WTC11 (cell line): ENCODE results near the gene FBXO24. TPM values are rescaled to one million over a fixed set of nuclear protein-coding genes. Genes with fewer than 3 reads are reported as not detected.
A peak's percentile ranks its signal among the peaks of the same experiment; 100 is the strongest.

Experiments used
- ATAC-seq: fragments of 200-7000 bp; cut with Tn5 transposase; 2 replicates; pipeline ENCODE4 v1.10.0; 2021; ENCODE audit warnings: mild to moderate bottlenecking, moderate library complexity
- CTCF ChIA-PET: fragments of 300-600 bp; sonication (Branson Sonifier 250); formaldehyde crosslinking; loops from one replicate; lab custom pipeline; 2021; ENCODE audit warnings: antibody characterized with exemption; lab: Charles Lee
- POLR2A ChIA-PET: fragments of 350-600 bp; sonication (Branson Sonifier 250); formaldehyde crosslinking; loops from one replicate; lab custom pipeline; 2021; ENCODE audit warnings: antibody characterized with exemption; lab: Charles Lee
- DNase-seq: peaks from one replicate; pipeline ENCODE4 v3.0.0; 2021; ENCODE audit warnings: low spot score
- H3K27ac Mint-ChIP-seq: 2 replicates; pipeline ENCODE4 v1.8.0; 2021; ENCODE audit warnings: mixed read lengths
- H3K27me3 Mint-ChIP-seq: 2 replicates; pipeline ENCODE4 v1.8.0; 2021; ENCODE audit warnings: low read depth, mild to moderate bottlenecking, moderate library complexity, mixed read lengths
- H3K36me3 Mint-ChIP-seq: 2 replicates; pipeline ENCODE4 v1.8.0; 2021; ENCODE audit warnings: mixed read lengths
- H3K4me1 Mint-ChIP-seq: 2 replicates; pipeline ENCODE4 v1.8.0; 2022; ENCODE audit warnings: mixed read lengths
- H3K4me3 Mint-ChIP-seq: 2 replicates; pipeline ENCODE4 v1.8.0; 2021; ENCODE audit warnings: mild to moderate bottlenecking, moderate library complexity, mixed read lengths
- H3K9me3 Mint-ChIP-seq: 2 replicates; pipeline ENCODE4 v1.8.0; 2021; ENCODE audit warnings: mixed read lengths
- CBFB ChIP-seq: sonication (generic); formaldehyde crosslinking; IDR thresholded peaks from 2 replicates; pipeline ENCODE4 v1.8.1; 2022; ENCODE audit warnings: mild to moderate bottlenecking, low read depth, missing genetic modification reagents
- ELF4 ChIP-seq: sonication (generic); formaldehyde crosslinking; IDR thresholded peaks from 2 replicates; pipeline ENCODE4 v1.8.1; 2022; ENCODE audit warnings: low read depth, mild to moderate bottlenecking, moderate library complexity, missing genetic modification reagents
- FOXJ3 ChIP-seq: sonication (generic); formaldehyde crosslinking; IDR thresholded peaks from 2 replicates; pipeline ENCODE4 v1.9.0; 2021; ENCODE audit warnings: missing genetic modification reagents, mild to moderate bottlenecking, borderline replicate concordance
- FOXK1 ChIP-seq: sonication (generic); formaldehyde crosslinking; IDR thresholded peaks from 2 replicates; pipeline ENCODE4 v1.8.0; 2022; ENCODE audit warnings: mild to moderate bottlenecking, moderate library complexity, missing genetic modification reagents
- GRHL2 ChIP-seq: fragments of 250-450 bp; sonication (Bioruptor Pico); IDR thresholded peaks from 2 replicates; pipeline ENCODE4 v1.8.0; 2022; ENCODE audit warnings: mild to moderate bottlenecking, moderate library complexity; ENCODE audit not compliant: insufficient replicate concordance, severe bottlenecking
- NFE2L1 ChIP-seq: sonication (generic); formaldehyde crosslinking; IDR thresholded peaks from 2 replicates; pipeline ENCODE4 v1.8.1; 2023; ENCODE audit warnings: missing genetic modification reagents
- SMAD4 ChIP-seq: sonication (generic); formaldehyde crosslinking; IDR thresholded peaks from 2 replicates; pipeline ENCODE4 v1.8.0; 2022; ENCODE audit warnings: mild to moderate bottlenecking, missing genetic modification reagents
- SP1 ChIP-seq: sonication (generic); formaldehyde crosslinking; conservative IDR thresholded peaks from 2 replicates; pipeline ENCODE4 v1.8.1; 2022; ENCODE audit warnings: missing genetic modification reagents
- TCF7 ChIP-seq: sonication (generic); formaldehyde crosslinking; IDR thresholded peaks from 2 replicates; pipeline ENCODE4 v1.8.0; 2022; ENCODE audit warnings: mild to moderate bottlenecking, low read depth, missing genetic modification reagents, moderate library complexity
- TEAD1 ChIP-seq: sonication (generic); formaldehyde crosslinking; IDR thresholded peaks from 2 replicates; pipeline ENCODE4 v1.8.0; 2022; ENCODE audit warnings: mild to moderate bottlenecking, missing genetic modification reagents
- TP53 ChIP-seq: sonication (generic); formaldehyde crosslinking; IDR thresholded peaks from 2 replicates; pipeline ENCODE4 v1.8.1; 2023; ENCODE audit warnings: mild to moderate bottlenecking, missing genetic modification reagents
- ZBTB21 ChIP-seq: sonication (generic); formaldehyde crosslinking; IDR thresholded peaks from 2 replicates; pipeline ENCODE4 v1.8.1; 2023; ENCODE audit warnings: mild to moderate bottlenecking, missing genetic modification reagents, borderline replicate concordance
- ZNF121 ChIP-seq: sonication (generic); formaldehyde crosslinking; IDR thresholded peaks from 2 replicates; pipeline ENCODE4 v1.8.0; 2023; ENCODE audit warnings: missing genetic modification reagents
- ZNF138 ChIP-seq: sonication (generic); formaldehyde crosslinking; conservative IDR thresholded peaks from 2 replicates; pipeline ENCODE4 v1.8.1; 2022; ENCODE audit warnings: mild to moderate bottlenecking, moderate library complexity, missing genetic modification reagents
- ZNF219 ChIP-seq: sonication (generic); formaldehyde crosslinking; IDR thresholded peaks from 2 replicates; pipeline ENCODE4 v1.8.0; 2023; ENCODE audit warnings: missing genetic modification reagents, mild to moderate bottlenecking, borderline replicate concordance
- ZNF416 ChIP-seq: fragments of 250-450 bp; sonication (Bioruptor Pico); IDR thresholded peaks from 2 replicates; pipeline ENCODE4 v1.9.0; 2021; ENCODE audit warnings: mild to moderate bottlenecking, inconsistent platforms
- ZNF671 ChIP-seq: fragments of 250-450 bp; sonication (Bioruptor Pico); IDR thresholded peaks from 2 replicates; pipeline ENCODE4 v1.8.0; 2021; ENCODE audit warnings: mild to moderate bottlenecking
- total RNA-seq: library from RNA; stranded (reverse); gene quantifications from 3 replicates; pipeline ENCODE4 v1.2.3, GENCODE V29; 2021
- TF ChIP-seq, protein P1 (sequence below): sonication (generic); formaldehyde crosslinking; IDR thresholded peaks from 2 replicates; pipeline ENCODE4 v1.8.0; 2023; ENCODE audit warnings: mild to moderate bottlenecking, missing genetic modification reagents
- TF ChIP-seq, protein P2 (sequence below): fragments of 250-450 bp; sonication (Bioruptor Pico); conservative IDR thresholded peaks from 2 replicates; pipeline ENCODE4 v1.9.0; 2021; ENCODE audit warnings: mild to moderate bottlenecking
- TF ChIP-seq, protein P3 (sequence below): sonication (generic); formaldehyde crosslinking; conservative IDR thresholded peaks from 2 replicates; pipeline ENCODE4 v1.8.1; 2023; ENCODE audit warnings: mild to moderate bottlenecking, low read depth, missing genetic modification reagents, moderate library complexity
- TF ChIP-seq, protein P4 (sequence below): sonication (generic); formaldehyde crosslinking; IDR thresholded peaks from 2 replicates; pipeline ENCODE4 v1.8.1; 2023; ENCODE audit warnings: mild to moderate bottlenecking, missing genetic modification reagents
- TF ChIP-seq, protein P5 (sequence below): sonication (generic); formaldehyde crosslinking; IDR thresholded peaks from 2 replicates; pipeline ENCODE4 v1.8.1; 2023; ENCODE audit warnings: mild to moderate bottlenecking, missing genetic modification reagents, moderate library complexity
- TF ChIP-seq, protein P6 (sequence below): sonication (generic); formaldehyde crosslinking; conservative IDR thresholded peaks from 2 replicates; pipeline ENCODE4 v1.8.1; 2022; ENCODE audit warnings: mild to moderate bottlenecking, missing genetic modification reagents

The FBXO24 gene
- total RNA-seq, 1 experiment from 2014 or later: 0.70 TPM

DNA sequence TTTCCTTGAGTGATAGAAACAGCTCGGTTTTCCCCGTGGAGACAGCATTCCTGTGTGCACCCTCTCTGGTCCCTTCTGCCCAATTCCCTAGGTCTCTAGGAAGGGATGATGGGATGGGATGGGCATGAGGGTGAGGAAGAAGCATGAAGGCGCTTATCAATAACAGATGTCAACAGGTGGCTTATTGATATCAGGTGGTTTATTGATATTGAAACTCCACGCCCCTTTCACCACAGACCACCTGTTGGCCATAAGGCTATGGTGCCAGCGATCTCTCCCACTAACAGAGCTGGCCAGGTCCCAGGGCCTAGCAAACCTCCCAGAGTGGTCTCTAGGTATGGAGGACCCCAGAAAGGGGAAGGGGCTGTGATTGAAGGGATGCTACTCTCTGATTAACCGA is 34.1 kb downstream of the FBXO24 start:
- Mint-ChIP-seq H3K4me1 (peaks cover 4% of the 10 kb centered on the region; the same call in 1 of the 2 replicates), H3K27ac (no peak overlapping the region), H3K27me3 (peaks cover 7% of the 10 kb centered on the region), H3K9me3 (no peaks in the 10 kb centered on the region), H3K36me3 (no peaks in the 10 kb centered on the region), H3K4me3 (no peak overlapping the region)
- no peak for ATAC-seq
- DNase-seq: no peak
- ChIA-PET POLR2A (no interaction called here), CTCF (interaction anchor here (1.3 kb wide), 1 partner anchor 13 kb away, joined by 4 read pairs; no protein-coding TSS in a partner anchor)
- TF ChIP-seq CBFB (CRISPR knock-in tag) (no peak), ZNF138 (no peak), ZBTB21 (CRISPR knock-in tag) (no peak), GRHL2 (CRISPR knock-in tag) (no peak)
- TF ChIP-seq, protein P1, sequence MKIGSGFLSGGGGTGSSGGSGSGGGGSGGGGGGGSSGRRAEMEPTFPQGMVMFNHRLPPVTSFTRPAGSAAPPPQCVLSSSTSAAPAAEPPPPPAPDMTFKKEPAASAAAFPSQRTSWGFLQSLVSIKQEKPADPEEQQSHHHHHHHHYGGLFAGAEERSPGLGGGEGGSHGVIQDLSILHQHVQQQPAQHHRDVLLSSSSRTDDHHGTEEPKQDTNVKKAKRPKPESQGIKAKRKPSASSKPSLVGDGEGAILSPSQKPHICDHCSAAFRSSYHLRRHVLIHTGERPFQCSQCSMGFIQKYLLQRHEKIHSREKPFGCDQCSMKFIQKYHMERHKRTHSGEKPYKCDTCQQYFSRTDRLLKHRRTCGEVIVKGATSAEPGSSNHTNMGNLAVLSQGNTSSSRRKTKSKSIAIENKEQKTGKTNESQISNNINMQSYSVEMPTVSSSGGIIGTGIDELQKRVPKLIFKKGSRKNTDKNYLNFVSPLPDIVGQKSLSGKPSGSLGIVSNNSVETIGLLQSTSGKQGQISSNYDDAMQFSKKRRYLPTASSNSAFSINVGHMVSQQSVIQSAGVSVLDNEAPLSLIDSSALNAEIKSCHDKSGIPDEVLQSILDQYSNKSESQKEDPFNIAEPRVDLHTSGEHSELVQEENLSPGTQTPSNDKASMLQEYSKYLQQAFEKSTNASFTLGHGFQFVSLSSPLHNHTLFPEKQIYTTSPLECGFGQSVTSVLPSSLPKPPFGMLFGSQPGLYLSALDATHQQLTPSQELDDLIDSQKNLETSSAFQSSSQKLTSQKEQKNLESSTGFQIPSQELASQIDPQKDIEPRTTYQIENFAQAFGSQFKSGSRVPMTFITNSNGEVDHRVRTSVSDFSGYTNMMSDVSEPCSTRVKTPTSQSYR (CRISPR knock-in tag): no peak
- TF ChIP-seq, protein P2, sequence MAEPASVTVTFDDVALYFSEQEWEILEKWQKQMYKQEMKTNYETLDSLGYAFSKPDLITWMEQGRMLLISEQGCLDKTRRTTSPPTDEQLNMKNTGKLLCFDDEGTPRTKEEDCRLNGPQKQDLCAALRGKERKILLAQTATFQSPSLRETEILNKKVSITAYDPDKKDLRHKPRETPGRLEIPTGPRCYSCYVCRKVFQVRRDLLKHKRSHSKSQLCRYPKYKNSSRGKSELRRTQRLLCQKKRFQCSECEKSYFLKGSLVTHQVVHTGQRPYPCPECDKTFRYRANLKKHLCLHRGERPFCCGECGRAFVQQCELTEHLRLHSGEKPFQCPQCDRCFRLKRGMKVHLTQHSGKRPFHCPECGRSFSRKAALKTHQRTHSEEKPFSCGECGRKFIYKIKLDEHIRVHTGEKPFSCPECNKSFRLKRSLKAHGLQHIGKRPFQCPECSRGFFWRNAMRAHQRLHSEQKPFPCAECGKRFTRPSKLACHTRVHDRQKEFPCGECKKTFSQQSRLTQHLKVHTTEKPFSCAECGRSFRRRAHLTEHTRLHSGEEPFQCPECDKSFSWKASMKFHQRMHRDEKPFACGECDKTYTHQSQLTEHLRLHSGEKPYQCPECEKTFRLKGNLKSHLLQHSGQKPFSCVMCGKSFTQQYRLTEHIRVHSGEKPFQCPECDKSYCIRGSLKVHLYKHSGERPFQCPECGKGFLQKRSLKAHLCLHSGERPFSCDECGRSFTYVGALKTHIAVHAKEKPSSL (CRISPR knock-in tag): no peak

DNA sequence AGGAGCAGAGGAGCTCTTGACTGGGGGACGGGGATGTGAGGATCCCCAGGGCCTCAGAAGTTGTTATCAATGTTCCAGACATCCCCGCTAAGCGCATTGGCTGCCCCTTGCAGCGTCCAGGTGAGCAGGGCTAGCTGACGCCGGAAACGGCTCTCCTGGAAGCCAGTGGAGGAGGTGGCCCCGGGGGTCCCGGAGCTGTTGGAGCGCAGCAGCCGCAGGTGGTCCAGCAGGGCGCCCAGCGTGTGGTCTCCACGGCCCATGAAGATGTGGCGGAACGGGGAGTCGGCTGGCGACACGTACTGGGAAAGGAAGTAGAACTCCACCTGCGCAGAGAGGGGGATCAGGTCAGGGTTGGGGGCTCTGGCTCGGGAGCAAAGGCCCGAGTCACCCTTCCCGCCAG is 34.7 kb downstream of the FBXO24 start:
- no peak for DNase-seq
- peaks cover 5% of the 10 kb centered on the region; the same call in 1 of the 2 replicates for H3K4me1 Mint-ChIP-seq
- TF ChIP-seq NFE2L1 (CRISPR knock-in tag) (no peak), TP53 (CRISPR knock-in tag) (no peak), ZNF671 (no peak), ZNF416 (no peak), CBFB (CRISPR knock-in tag) (no peak), ELF4 (CRISPR knock-in tag) (no peak), FOXJ3 (CRISPR knock-in tag) (no peak), SP1 (CRISPR knock-in tag) (no peak)
- TF ChIP-seq, protein P3, sequence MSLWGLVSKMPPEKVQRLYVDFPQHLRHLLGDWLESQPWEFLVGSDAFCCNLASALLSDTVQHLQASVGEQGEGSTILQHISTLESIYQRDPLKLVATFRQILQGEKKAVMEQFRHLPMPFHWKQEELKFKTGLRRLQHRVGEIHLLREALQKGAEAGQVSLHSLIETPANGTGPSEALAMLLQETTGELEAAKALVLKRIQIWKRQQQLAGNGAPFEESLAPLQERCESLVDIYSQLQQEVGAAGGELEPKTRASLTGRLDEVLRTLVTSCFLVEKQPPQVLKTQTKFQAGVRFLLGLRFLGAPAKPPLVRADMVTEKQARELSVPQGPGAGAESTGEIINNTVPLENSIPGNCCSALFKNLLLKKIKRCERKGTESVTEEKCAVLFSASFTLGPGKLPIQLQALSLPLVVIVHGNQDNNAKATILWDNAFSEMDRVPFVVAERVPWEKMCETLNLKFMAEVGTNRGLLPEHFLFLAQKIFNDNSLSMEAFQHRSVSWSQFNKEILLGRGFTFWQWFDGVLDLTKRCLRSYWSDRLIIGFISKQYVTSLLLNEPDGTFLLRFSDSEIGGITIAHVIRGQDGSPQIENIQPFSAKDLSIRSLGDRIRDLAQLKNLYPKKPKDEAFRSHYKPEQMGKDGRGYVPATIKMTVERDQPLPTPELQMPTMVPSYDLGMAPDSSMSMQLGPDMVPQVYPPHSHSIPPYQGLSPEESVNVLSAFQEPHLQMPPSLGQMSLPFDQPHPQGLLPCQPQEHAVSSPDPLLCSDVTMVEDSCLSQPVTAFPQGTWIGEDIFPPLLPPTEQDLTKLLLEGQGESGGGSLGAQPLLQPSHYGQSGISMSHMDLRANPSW (CRISPR knock-in tag): no peak
- TF ChIP-seq, all 79 proteins: peak for 0
- Mint-ChIP-seq H3K27ac (no peak overlapping the region), H3K9me3 (no peaks in the 10 kb centered on the region), H3K27me3 (peaks cover 13% of the 10 kb centered on the region), H3K36me3 (no peaks in the 10 kb centered on the region), H3K4me3 (no peak overlapping the region)
- ATAC-seq: no peak
- ChIA-PET POLR2A (interaction anchor here (2.0 kb wide), 1 partner anchor 9 kb away, joined by 5 read pairs; the partner anchor contains the start of gene MOSPD3), CTCF (interaction anchor here (1.1 kb wide), 1 partner anchor 13 kb away, joined by 3 read pairs; no protein-coding TSS in a partner anchor)

DNA sequence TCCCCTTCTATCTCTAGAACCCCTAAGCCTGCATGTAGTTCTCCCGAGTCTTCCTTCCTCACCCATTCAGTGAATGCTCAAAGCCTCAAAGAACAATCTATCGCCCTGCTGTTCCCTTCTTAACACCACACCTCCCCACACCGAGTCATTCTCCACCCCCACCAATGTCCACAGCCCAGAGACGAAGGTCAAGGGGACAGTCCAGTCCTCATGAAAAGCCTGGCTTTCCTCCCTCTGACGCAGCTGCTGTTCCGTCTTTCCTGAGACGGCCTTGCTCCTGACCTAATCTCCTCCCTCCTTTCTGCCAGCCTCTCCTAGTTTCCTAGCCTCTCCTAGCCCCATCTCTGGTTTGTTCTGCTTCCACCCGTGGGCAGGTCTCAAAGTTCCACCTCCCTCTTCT is 35.4 kb downstream of the FBXO24 start:
- no peak overlapping the region for H3K4me3 Mint-ChIP-seq
- peak overlapping the region; percentile 6; the same call in 1 of the 2 replicates for H3K27ac Mint-ChIP-seq
- peaks cover 20% of the 10 kb centered on the region for H3K27me3 Mint-ChIP-seq
- TF ChIP-seq ZNF219: no peak
- TF ChIP-seq SMAD4: no peak
- no peak for TF ChIP-seq FOXK1 (CRISPR knock-in tag)
- no peak for TF ChIP-seq TCF7 (CRISPR knock-in tag)
- TF ChIP-seq, protein P4, sequence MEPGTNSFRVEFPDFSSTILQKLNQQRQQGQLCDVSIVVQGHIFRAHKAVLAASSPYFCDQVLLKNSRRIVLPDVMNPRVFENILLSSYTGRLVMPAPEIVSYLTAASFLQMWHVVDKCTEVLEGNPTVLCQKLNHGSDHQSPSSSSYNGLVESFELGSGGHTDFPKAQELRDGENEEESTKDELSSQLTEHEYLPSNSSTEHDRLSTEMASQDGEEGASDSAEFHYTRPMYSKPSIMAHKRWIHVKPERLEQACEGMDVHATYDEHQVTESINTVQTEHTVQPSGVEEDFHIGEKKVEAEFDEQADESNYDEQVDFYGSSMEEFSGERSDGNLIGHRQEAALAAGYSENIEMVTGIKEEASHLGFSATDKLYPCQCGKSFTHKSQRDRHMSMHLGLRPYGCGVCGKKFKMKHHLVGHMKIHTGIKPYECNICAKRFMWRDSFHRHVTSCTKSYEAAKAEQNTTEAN (CRISPR knock-in tag): no peak
- no peak for TF ChIP-seq ZNF138
- TF ChIP-seq, protein P5, sequence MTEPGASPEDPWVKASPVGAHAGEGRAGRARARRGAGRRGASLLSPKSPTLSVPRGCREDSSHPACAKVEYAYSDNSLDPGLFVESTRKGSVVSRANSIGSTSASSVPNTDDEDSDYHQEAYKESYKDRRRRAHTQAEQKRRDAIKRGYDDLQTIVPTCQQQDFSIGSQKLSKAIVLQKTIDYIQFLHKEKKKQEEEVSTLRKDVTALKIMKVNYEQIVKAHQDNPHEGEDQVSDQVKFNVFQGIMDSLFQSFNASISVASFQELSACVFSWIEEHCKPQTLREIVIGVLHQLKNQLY: no peak
- TF ChIP-seq, protein P6, sequence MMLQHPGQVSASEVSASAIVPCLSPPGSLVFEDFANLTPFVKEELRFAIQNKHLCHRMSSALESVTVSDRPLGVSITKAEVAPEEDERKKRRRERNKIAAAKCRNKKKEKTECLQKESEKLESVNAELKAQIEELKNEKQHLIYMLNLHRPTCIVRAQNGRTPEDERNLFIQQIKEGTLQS (CRISPR knock-in tag): no peak
- no peak for TF ChIP-seq ZNF121 (CRISPR knock-in tag)
- no peak for TF ChIP-seq TEAD1 (CRISPR knock-in tag)
- POLR2A ChIA-PET: interaction anchor here (0.8 to 2.0 kb wide), 2 partner anchors 9 to 59 kb away, joined by 3 to 5 read pairs; partner anchors contain the start of gene MOSPD3
- CTCF ChIA-PET: interaction anchor here (1.1 kb wide), 1 partner anchor 13 kb away, joined by 3 read pairs; no protein-coding TSS in a partner anchor
- DNase-seq: no peak
- H3K9me3 Mint-ChIP-seq: no peaks in the 10 kb centered on the region
- no peaks in the 10 kb centered on the region for H3K36me3 Mint-ChIP-seq
- ATAC-seq: no peak
- H3K4me1 Mint-ChIP-seq: peaks cover 7% of the 10 kb centered on the region; the same call in 1 of the 2 replicates
